ENCODE measurements around the gene BDKRB1. TPM values are rescaled to one million over a fixed set of nuclear protein-coding genes. Genes with fewer than 3 reads are reported as not detected.

BDKRB1 gene
- polyA plus RNA-seq, 2 of the 4 experiments (the other 2 are of a cell fraction), result 2.8 to 3.5 TPM

DNA sequence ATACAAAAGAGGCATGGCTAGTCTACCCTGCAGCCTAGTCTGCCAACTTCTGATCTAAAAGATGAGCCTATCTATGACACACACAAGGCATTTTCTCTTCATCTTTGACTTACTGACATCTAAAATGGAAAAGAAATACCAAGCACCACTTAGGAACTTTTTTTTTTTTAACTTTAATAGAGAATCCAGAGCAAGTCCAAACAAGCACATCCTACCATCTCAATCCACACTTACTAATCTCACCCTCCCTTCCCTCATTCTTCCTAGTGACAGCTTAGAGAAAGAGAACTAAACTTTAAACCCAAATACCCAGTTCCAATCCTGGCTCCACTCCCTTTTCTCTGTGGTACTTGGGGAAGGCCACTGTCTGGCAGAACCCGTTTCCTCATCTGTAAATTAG lies 31.8 kb downstream of the BDKRB1 start:
- Histone ChIP-seq H3K4me3 (no peak overlapping the region), H3K4me2 (no peak overlapping the region), H3K27ac (no peak overlapping the region), H3K9me3 (no peaks in the 10 kb centered on the region), H3K4me1 (no peaks in the 10 kb centered on the region)
- ChIA-PET CTCF (interaction anchor here (1.0 to 18.7 kb wide), 4 partner anchors 9 to 186 kb away, joined by 4 to 486 read pairs (median 16); no protein-coding TSS in a partner anchor), POLR2A (no interaction called here)
- WGBS (ENCODE audit: missing lambda C conversion rate), result 94% methylated on average over 1 of the region's 1 CpG
- DNase-seq (ENCODE audit: low read depth in 1 of 2, low spot score in 1 of 2), result no peak
- TF ChIP-seq, protein P1, sequence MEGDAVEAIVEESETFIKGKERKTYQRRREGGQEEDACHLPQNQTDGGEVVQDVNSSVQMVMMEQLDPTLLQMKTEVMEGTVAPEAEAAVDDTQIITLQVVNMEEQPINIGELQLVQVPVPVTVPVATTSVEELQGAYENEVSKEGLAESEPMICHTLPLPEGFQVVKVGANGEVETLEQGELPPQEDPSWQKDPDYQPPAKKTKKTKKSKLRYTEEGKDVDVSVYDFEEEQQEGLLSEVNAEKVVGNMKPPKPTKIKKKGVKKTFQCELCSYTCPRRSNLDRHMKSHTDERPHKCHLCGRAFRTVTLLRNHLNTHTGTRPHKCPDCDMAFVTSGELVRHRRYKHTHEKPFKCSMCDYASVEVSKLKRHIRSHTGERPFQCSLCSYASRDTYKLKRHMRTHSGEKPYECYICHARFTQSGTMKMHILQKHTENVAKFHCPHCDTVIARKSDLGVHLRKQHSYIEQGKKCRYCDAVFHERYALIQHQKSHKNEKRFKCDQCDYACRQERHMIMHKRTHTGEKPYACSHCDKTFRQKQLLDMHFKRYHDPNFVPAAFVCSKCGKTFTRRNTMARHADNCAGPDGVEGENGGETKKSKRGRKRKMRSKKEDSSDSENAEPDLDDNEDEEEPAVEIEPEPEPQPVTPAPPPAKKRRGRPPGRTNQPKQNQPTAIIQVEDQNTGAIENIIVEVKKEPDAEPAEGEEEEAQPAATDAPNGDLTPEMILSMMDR (IDR thresholded peaks at IDR 0.05), result no peak
- TF ChIP-seq, protein P2, sequence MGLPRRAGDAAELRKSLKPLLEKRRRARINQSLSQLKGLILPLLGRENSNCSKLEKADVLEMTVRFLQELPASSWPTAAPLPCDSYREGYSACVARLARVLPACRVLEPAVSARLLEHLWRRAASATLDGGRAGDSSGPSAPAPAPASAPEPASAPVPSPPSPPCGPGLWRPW (IDR thresholded peaks at IDR 0.05), result no peak
- TF ChIP-seq ZNF302 (CRISPR knock-in tag; IDR thresholded peaks at IDR 0.05) (no peak), EP300 (IDR thresholded peaks at IDR 0.05) (no peak), ZC3H11A (IDR thresholded peaks at IDR 0.05) (no peak)
- no peak for FAIRE-seq
- ATAC-seq, result no peak

DNA sequence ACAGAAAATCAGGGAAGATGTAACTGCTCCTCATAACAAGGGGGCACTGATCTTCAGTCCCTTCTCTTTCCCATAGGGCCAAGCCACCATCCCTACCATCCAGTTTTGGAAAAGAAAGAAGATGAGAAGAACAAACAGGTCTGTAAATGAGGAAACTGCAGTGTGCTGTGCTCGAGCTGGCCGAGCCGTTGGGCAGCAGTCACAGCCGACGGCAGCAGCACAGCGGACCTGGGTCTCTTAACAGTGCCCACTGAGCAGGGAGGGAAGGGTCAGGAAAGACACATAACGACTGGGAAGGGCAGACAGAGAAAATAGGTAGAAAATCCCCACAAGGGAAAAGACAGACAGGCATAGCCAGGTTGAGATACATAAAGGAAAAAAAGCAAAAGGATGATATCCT lies 38.2 kb downstream of the BDKRB1 start:
- FAIRE-seq (no peak), ATAC-seq (no peak), DNase-seq (ENCODE audit: low read depth in 1 of 2, low spot score in 1 of 2) (no peak)
- Histone ChIP-seq H3K9me3 (no peaks in the 10 kb centered on the region), H3K4me1 (0 out of 3 replicates have a peak, but pooled peaks cover 3% of the 10 kb centered on the region), H3K4me3 (no peak overlapping the region), H3K4me2 (no peak overlapping the region), H3K27ac (no peak overlapping the region)
- CTCF ChIA-PET, result interaction anchor here (1.0 to 6.1 kb wide), 4 partner anchors 7 to 196 kb away, joined by 4 to 28 read pairs (median 15); no protein-coding TSS in a partner anchor
- POLR2A ChIA-PET, result no interaction called here
- 81% methylated on average over 7 of the region's 7 CpGs for WGBS (ENCODE audit: missing lambda C conversion rate)
- TF ChIP-seq, protein P2 (IDR thresholded peaks at IDR 0.05), result no peak
- TF ChIP-seq, protein P3, sequence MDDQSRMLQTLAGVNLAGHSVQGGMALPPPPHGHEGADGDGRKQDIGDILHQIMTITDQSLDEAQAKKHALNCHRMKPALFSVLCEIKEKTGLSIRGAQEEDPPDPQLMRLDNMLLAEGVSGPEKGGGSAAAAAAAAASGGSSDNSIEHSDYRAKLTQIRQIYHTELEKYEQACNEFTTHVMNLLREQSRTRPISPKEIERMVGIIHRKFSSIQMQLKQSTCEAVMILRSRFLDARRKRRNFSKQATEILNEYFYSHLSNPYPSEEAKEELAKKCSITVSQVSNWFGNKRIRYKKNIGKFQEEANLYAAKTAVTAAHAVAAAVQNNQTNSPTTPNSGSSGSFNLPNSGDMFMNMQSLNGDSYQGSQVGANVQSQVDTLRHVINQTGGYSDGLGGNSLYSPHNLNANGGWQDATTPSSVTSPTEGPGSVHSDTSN (IDR thresholded peaks at IDR 0.05), result no peak
- no peak for TF ChIP-seq RAD21 (conservative IDR thresholded peaks at IDR 0.05 in 1 of 2, IDR thresholded peaks at IDR 0.05 in 1 of 2)
- TF ChIP-seq CEBPB (IDR thresholded peaks at IDR 0.05), result no peak
- TF ChIP-seq JUN (IDR thresholded peaks at IDR 0.05), result no peak
- no peak for TF ChIP-seq NFE2L2 (conservative IDR thresholded peaks at IDR 0.05; ENCODE audit: low read length)
- no peak for TF ChIP-seq EHMT2 (IDR thresholded peaks at IDR 0.05; ENCODE audit: low read depth)
- no peak for TF ChIP-seq CBX8 (IDR thresholded peaks at IDR 0.05)

DNA sequence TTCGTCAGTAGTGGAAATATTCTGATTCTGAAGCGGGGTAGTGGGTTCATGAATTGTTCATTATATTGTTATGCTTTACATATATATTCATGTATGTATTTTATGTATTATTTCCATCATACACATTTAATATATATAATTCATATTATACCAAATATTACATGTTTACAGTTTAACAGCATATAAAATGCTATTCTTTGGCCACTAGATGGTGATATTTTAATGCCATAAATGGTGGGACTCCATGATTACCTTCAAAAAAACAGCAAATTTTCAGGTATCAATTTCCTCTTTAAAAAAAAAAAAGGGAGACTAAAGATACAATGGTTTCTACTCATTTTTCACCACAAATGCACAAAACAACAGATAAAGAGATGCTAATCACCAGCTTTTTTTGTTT lies 41.0 kb downstream of the BDKRB1 start:
- H3K9me3 ChIP-seq, result no peaks in the 10 kb centered on the region
- FAIRE-seq (no peak), DNase-seq (ENCODE audit: low read depth in 1 of 2, low spot score in 1 of 2) (peak in 1 of 2 experiments; percentile 37), ATAC-seq (peak in 1 of 2 experiments; percentile 71; a peak in 3 of 6 replicates)
- 48% methylated on average over 2 of the region's 2 CpGs for WGBS (ENCODE audit: missing lambda C conversion rate)
- no peak overlapping the region for H3K27ac ChIP-seq
- ChIA-PET CTCF (interaction anchor here (0.6 to 6.1 kb wide), 25 partner anchors 10 to 304 kb away, joined by 3 to 28 read pairs (median 3); partner anchors contain the start of genes ATG2B and GSKIP), POLR2A (no interaction called here)
- no peak overlapping the region for H3K4me2 ChIP-seq
- TF ChIP-seq, protein P1 (IDR thresholded peaks at IDR 0.05), result peak; percentile 63; the same call in 2 of the 3 replicates
- TF ChIP-seq SMC3 (IDR thresholded peaks at IDR 0.05), result peak; percentile 74
- TF ChIP-seq EHF (CRISPR knock-in tag; IDR thresholded peaks at IDR 0.05), result no peak
- TF ChIP-seq RNF2 (IDR thresholded peaks at IDR 0.05; ENCODE audit: borderline replicate concordance, low read depth), result no peak
- TF ChIP-seq, protein P4, sequence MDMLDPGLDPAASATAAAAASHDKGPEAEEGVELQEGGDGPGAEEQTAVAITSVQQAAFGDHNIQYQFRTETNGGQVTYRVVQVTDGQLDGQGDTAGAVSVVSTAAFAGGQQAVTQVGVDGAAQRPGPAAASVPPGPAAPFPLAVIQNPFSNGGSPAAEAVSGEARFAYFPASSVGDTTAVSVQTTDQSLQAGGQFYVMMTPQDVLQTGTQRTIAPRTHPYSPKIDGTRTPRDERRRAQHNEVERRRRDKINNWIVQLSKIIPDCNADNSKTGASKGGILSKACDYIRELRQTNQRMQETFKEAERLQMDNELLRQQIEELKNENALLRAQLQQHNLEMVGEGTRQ (IDR thresholded peaks at IDR 0.05), result no peak
- no peak for TF ChIP-seq RARB (CRISPR knock-in tag; IDR thresholded peaks at IDR 0.05)
- peak; percentile 67 to 74 for TF ChIP-seq RAD21 (conservative IDR thresholded peaks at IDR 0.05 in 1 of 2, IDR thresholded peaks at IDR 0.05 in 1 of 2)
- TF ChIP-seq KDM5A (IDR thresholded peaks at IDR 0.05), result no peak
- H3K4me3 ChIP-seq, result no peak overlapping the region
- H3K4me1 ChIP-seq, result 0 out of 3 replicates have a peak, but pooled peaks cover 3% of the 10 kb centered on the region
